Measurements from ENCODE around the gene PTPRC. TPM values are rescaled to one million over a fixed set of nuclear protein-coding genes. Genes with fewer than 3 reads are reported as not detected.

Gene PTPRC
- total RNA-seq, 2 experiments from 2014 or later = 475 to 499 TPM

DNA sequence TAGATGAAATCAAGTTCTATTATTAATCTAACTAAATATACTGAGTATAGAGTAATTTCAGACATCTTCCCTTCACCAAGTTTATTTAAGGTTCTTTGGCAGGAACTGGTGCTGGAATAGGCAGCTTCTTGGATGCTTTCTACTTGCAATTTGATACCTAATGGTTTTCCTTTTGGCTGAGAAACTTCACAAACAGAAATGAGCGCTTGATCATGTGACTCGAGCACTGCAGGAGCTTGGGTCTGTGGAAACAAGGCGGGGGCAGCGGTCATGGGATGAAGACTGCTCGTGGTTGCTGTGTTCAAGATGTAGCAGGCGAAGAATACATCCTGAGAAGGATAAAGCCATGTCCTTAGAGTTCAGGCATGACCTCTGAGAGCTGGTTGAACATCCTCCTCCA is 136.8 kb downstream of the PTPRC start:
- H3K36me3 Mint-ChIP-seq (ENCODE audit: low read depth) = no peaks in the 10 kb centered on the region
- ChIA-PET POLR2A (no interaction called here), CTCF (interaction anchor here (1.4 to 1.8 kb wide), 2 partner anchors 14 to 338 kb away, joined by 5 to 6 read pairs; no protein-coding TSS in a partner anchor)
- no peak for ATAC-seq
- DNase-seq = no peak
- TF ChIP-seq, protein P1, sequence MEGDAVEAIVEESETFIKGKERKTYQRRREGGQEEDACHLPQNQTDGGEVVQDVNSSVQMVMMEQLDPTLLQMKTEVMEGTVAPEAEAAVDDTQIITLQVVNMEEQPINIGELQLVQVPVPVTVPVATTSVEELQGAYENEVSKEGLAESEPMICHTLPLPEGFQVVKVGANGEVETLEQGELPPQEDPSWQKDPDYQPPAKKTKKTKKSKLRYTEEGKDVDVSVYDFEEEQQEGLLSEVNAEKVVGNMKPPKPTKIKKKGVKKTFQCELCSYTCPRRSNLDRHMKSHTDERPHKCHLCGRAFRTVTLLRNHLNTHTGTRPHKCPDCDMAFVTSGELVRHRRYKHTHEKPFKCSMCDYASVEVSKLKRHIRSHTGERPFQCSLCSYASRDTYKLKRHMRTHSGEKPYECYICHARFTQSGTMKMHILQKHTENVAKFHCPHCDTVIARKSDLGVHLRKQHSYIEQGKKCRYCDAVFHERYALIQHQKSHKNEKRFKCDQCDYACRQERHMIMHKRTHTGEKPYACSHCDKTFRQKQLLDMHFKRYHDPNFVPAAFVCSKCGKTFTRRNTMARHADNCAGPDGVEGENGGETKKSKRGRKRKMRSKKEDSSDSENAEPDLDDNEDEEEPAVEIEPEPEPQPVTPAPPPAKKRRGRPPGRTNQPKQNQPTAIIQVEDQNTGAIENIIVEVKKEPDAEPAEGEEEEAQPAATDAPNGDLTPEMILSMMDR (IDR thresholded peaks at IDR 0.05) = no peak
- no peaks in the 10 kb centered on the region for H3K9me3 Mint-ChIP-seq
- peaks cover 2% of the 10 kb centered on the region for H3K27me3 Mint-ChIP-seq
- H3K4me3 Mint-ChIP-seq = no peak overlapping the region
- H3K4me1 Mint-ChIP-seq (ENCODE audit: low read depth) = peaks cover 8% of the 10 kb centered on the region
- intact Hi-C loops (cut with micrococcal nuclease) = loop anchor here (10.0 kb wide), 1 partner anchor 469 kb away; no protein-coding TSS in a partner anchor
- H3K27ac Mint-ChIP-seq = no peak overlapping the region

DNA sequence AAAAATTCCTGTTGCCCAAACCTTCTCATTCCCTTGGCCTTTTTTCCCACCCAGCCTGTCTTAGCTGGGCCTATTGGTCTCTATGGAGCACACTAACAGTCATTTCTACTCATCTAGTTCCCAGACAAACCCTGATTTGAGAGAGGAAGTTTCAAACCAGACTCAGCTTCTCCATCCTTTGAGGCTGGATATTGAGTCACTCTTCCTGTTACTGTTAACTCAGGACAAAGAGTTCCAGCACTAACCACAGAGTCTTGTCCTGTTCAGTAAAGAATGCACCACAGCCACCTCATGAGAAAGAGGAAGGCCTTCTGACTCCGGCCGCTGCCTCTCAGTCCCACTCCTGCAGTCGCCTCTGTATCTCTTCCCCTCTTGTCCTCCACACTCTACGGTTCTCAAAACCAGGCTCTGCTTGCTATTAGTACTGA is 137.8 kb downstream of the PTPRC start:
- TF ChIP-seq, protein P1 (IDR thresholded peaks at IDR 0.05) = no peak
- Mint-ChIP-seq H3K36me3 (ENCODE audit: low read depth) (no peaks in the 10 kb centered on the region), H3K4me1 (ENCODE audit: low read depth) (peaks cover 8% of the 10 kb centered on the region), H3K27ac (no peak overlapping the region), H3K4me3 (no peak overlapping the region), H3K27me3 (peaks cover 2% of the 10 kb centered on the region), H3K9me3 (no peaks in the 10 kb centered on the region)
- DNase-seq (no peak), ATAC-seq (no peak)
- intact Hi-C loops (cut with micrococcal nuclease) = loop anchor here (10.0 kb wide), 1 partner anchor 468 kb away; no protein-coding TSS in a partner anchor
- ChIA-PET CTCF (interaction anchor here (1.8 kb wide), 1 partner anchor 337 kb away, joined by 6 read pairs; no protein-coding TSS in a partner anchor), POLR2A (no interaction called here)

DNA sequence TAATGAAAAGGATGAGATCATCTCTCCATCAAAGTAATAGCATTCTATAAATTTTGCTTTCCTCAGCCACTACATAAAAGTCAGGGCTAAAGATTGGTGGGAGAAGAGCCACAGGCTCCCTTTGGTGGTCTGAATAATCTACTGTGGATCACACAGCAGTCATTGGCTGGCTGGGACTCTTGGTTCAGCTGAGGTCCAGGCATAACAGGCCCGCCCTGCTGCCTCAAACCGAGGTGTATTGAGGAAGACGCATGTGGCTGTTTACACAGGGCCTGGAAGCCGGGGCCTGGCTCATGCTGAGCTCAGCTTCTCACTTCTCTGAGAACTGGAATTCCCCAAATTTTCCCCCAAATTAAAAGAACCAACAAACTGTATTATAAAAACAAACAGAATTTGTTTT is 139.2 kb downstream of the PTPRC start:
- ATAC-seq (no peak), DNase-seq (no peak)
- POLR2A ChIA-PET = interaction anchor here (0.6 kb wide), 1 partner anchor 334 kb away, joined by 3 read pairs; no protein-coding TSS in a partner anchor
- H3K27me3 Mint-ChIP-seq = peaks cover 2% of the 10 kb centered on the region
- TF ChIP-seq, protein P1 (IDR thresholded peaks at IDR 0.05) = no peak
- intact Hi-C loops (cut with micrococcal nuclease) = loop anchor here (10.0 kb wide), 1 partner anchor 467 kb away; no protein-coding TSS in a partner anchor
- no peaks in the 10 kb centered on the region for H3K9me3 Mint-ChIP-seq
- no peaks in the 10 kb centered on the region for H3K36me3 Mint-ChIP-seq (ENCODE audit: low read depth)
- peaks cover 8% of the 10 kb centered on the region for H3K4me1 Mint-ChIP-seq (ENCODE audit: low read depth)
- H3K27ac Mint-ChIP-seq = no peak overlapping the region
- CTCF ChIA-PET = interaction anchor here (0.7 to 1.0 kb wide), 2 partner anchors 334 to 411 kb away, joined by 3 read pairs; no protein-coding TSS in a partner anchor
- H3K4me3 Mint-ChIP-seq = no peak overlapping the region

DNA sequence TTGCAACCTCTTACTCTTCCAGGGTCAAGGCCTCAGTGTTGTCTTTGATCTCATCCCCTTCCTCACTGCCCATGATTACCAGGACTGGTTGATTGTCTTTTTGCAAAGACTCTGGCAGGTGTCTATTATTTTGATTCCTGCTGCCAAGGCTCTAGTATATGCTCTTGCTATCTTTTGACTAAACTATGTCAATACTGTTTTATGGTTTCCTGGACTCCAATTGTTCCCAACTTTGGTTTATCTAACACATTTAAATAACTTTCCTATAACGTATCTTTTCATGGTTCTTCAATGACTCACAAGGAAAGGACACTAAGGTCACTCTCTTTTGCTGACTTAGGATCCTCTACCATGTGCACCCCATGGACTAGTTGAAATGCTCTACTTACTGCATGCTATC is 141.5 kb downstream of the PTPRC start:
- DNase-seq (no peak), ATAC-seq (no peak)
- H3K9me3 Mint-ChIP-seq = no peaks in the 10 kb centered on the region
- TF ChIP-seq, protein P1 (IDR thresholded peaks at IDR 0.05) = no peak
- H3K27ac Mint-ChIP-seq = no peak overlapping the region
- ChIA-PET CTCF (no interaction called here), POLR2A (no interaction called here)
- no peaks in the 10 kb centered on the region for H3K27me3 Mint-ChIP-seq
- intact Hi-C loops (cut with micrococcal nuclease) = no loop called here
- no peaks in the 10 kb centered on the region for H3K36me3 Mint-ChIP-seq (ENCODE audit: low read depth)
- no peak overlapping the region for H3K4me3 Mint-ChIP-seq
- peaks cover 8% of the 10 kb centered on the region for H3K4me1 Mint-ChIP-seq (ENCODE audit: low read depth)

DNA sequence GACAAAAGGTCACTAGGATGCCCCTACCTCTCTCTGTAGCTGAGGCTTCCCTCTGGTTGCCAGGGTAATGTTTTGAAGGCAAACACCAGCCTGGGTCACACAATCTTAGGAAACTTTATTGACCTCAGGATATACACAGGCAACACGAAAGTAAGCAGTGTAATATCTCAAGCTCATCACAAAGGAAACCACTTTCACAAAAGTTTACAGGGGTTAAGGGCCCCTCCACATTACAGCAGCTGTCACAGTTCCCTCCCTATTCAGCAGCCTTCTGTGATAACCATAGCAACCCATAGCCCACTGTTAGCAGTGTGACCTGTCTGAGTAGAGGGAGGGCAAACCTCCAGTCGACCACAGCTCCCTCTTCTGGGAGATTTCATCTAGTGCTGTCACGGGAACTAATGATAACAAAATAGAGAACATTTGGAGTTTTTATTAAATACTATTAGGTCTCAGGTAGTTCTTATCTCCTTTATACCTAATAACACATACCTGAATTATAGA is 149.8 kb downstream of the PTPRC start:
- intact Hi-C loops (cut with micrococcal nuclease) = no loop called here
- H3K4me1 Mint-ChIP-seq (ENCODE audit: low read depth) = peaks cover 13% of the 10 kb centered on the region
- ATAC-seq = peak; percentile 98

More for the DNA sequence above, 149.8 kb downstream of the PTPRC start:
- Mint-ChIP-seq H3K36me3 (ENCODE audit: low read depth) (no peaks in the 10 kb centered on the region), H3K27ac (no peak overlapping the region), H3K27me3 (no peaks in the 10 kb centered on the region), H3K9me3 (no peaks in the 10 kb centered on the region), H3K4me3 (no peak overlapping the region)
- ChIA-PET CTCF (interaction anchor here (0.9 to 2.2 kb wide), 6 partner anchors 13 to 325 kb away, joined by 3 to 11 read pairs (median 4); no protein-coding TSS in a partner anchor), POLR2A (no interaction called here)
- peak; percentile 56 for DNase-seq
- TF ChIP-seq, protein P1 (IDR thresholded peaks at IDR 0.05) = no peak

All from activated CD8-positive, alpha-beta T cell treated with anti-CD3 and anti-CD28 coated beads for 36 hours (primary cell).